CD4-positive, alpha-beta T cell (primary cell): Measurements from ENCODE around the gene SHANK1. TPM values are rescaled to one million over a fixed set of nuclear protein-coding genes. Genes with fewer than 3 reads are reported as not detected.

Source experiments
- ATAC-seq: fragments of 200-7000 bp; cut with Tn5 transposase; one replicate; pipeline ENCODE4 v1.10.0; 2022; ENCODE audit warnings: mild to moderate bottlenecking; ENCODE audit not compliant: poor library complexity
- CTCF ChIA-PET: fragments of 350-600 bp; sonication (Branson Sonifier 250); formaldehyde crosslinking; loops from one replicate; lab custom pipeline; 2021; ENCODE audit warnings: antibody characterized with exemption, inconsistent platforms; lab: Charles Lee
- POLR2A ChIA-PET: fragments of 350-600 bp; sonication (Branson Sonifier 250); formaldehyde crosslinking; loops from one replicate; lab custom pipeline; 2021; ENCODE audit warnings: antibody characterized with exemption, inconsistent platforms; lab: Charles Lee
- DNase-seq, 14 experiments: peaks; one replicate each; pipeline ENCODE4 v3.0.0-alpha.2; 2013 to 2020; ENCODE audit warnings: mixed read lengths in 2 of 14
- H3K27ac ChIP-seq, 2 donors: one replicate each; pipeline versions ENCODE4 v1.5.1 to v1.7.0; 2013; ENCODE audit warnings: low read length in 2 of 2, low read depth in 1 of 2, mild to moderate bottlenecking in 1 of 2
- H3K27me3 ChIP-seq, 2 experiments: 1 replicate in 1 of 2; 2 replicates in 1 of 2; pipeline versions ENCODE4 v1.6.1 to v1.7.0; 2013; ENCODE audit warnings: low read length in 2 of 2, control low read depth in 1 of 2, mild to moderate bottlenecking in 1 of 2, moderate library complexity in 1 of 2; ENCODE audit not compliant: insufficient read depth in 2 of 2, control insufficient read depth in 1 of 2
- H3K36me3 ChIP-seq: one replicate; pipeline ENCODE4 v1.6.1; 2013; ENCODE audit warnings: low read length, control low read depth; ENCODE audit not compliant: insufficient read depth
- H3K4me1 ChIP-seq: one replicate; pipeline ENCODE4 v1.6.1; 2013; ENCODE audit warnings: low read length, control low read depth; ENCODE audit not compliant: insufficient read depth
- H3K4me3 ChIP-seq: one replicate; pipeline ENCODE4 v1.5.1; 2013; ENCODE audit warnings: mild to moderate bottlenecking, low read length, moderate library complexity
- H3K9me3 ChIP-seq, 2 experiments: 1 replicate in 1 of 2; 2 replicates in 1 of 2; pipeline versions ENCODE4 v1.6.1 to v1.7.0; 2013; ENCODE audit warnings: low read length in 2 of 2, mild to moderate bottlenecking in 2 of 2, control low read depth in 1 of 2, moderate library complexity in 1 of 2; ENCODE audit not compliant: control insufficient read depth in 1 of 2, insufficient read depth in 1 of 2
- H3K27ac Mint-ChIP-seq: one replicate; pipeline ENCODE4 v1.8.0; 2020; ENCODE audit warnings: mixed read lengths
- H3K27me3 Mint-ChIP-seq: one replicate; pipeline ENCODE4 v1.8.0; 2021; ENCODE audit warnings: mixed read lengths
- H3K36me3 Mint-ChIP-seq: one replicate; pipeline ENCODE4 v1.8.0; 2021; ENCODE audit warnings: low read depth, mixed read lengths
- H3K4me1 Mint-ChIP-seq: one replicate; pipeline ENCODE4 v1.8.0; 2021; ENCODE audit warnings: low read depth, mixed read lengths
- H3K4me3 Mint-ChIP-seq: one replicate; pipeline ENCODE4 v1.8.0; 2020; ENCODE audit warnings: mild to moderate bottlenecking, mixed read lengths
- H3K9me3 Mint-ChIP-seq: one replicate; pipeline ENCODE4 v1.8.0; 2020; ENCODE audit warnings: mixed read lengths
- intact Hi-C, 2 experiments: fragments of 100-400 bp; cut with DNase I in 1 of 2; cut with micrococcal nuclease in 1 of 2; formaldehyde crosslinking; loops; one replicate each; pipeline versions ENCODE4 v1.15.1 to v1.9.0; 2023 to 2025; cut with DNase I, micrococcal nuclease
- total RNA-seq, 174 experiments: library from RNA in 2 of 174; stranded (reverse) in 2 of 174; gene quantifications; one replicate each; pipeline ENCODE4 v1.2.3 and lab custom pipeline; 2021 to 2026
- TF ChIP-seq, protein P1 (sequence below): fragments of 200-600 bp; IDR thresholded peaks from one replicate; pipeline ENCODE4 v1.8.0; 2022; ENCODE audit warnings: antibody characterized with exemption, mild to moderate bottlenecking

SHANK1 gene
- total RNA-seq, 2 experiments from 2014 or later: not detected

DNA sequence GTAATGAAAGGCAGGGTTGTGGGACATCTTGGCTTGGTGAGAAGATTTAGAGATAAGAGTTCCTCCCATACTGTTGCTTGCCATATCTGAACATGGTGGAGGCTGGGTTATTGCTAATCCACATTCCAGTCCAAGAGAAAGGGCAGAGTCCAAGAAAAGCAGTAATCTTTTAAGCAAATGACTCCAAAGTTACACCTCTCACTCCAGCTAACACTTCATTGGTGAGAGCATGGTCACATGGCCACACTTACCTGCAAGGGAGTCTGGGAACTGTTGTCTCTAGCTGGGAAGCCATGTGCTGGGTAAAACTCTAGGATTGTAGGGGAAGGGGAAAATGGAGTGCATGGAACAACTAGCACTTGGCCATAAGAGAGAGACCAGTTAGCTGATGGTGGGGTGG lies 64.7 kb downstream of the SHANK1 start:
- H3K4me1 ChIP-seq: peaks cover 16% of the 10 kb centered on the region
- peaks cover 17% of the 10 kb centered on the region for H3K4me1 Mint-ChIP-seq
- no peaks in the 10 kb centered on the region for H3K36me3 ChIP-seq
- H3K9me3 ChIP-seq: peaks cover 9 to 36% of the 10 kb centered on the region in 2 experiments
- H3K9me3 Mint-ChIP-seq: peaks cover 7% of the 10 kb centered on the region
- no peak overlapping the region for H3K27ac ChIP-seq
- DNase-seq: no peak
- H3K4me3 Mint-ChIP-seq: no peak overlapping the region
- no peak overlapping the region for H3K4me3 ChIP-seq
- peaks cover 35 to 54% of the 10 kb centered on the region in 2 experiments for H3K27me3 ChIP-seq
- POLR2A ChIA-PET: no interaction called here
- H3K27ac Mint-ChIP-seq: no peak overlapping the region
- intact Hi-C loops: no loop called here
- TF ChIP-seq, protein P1, sequence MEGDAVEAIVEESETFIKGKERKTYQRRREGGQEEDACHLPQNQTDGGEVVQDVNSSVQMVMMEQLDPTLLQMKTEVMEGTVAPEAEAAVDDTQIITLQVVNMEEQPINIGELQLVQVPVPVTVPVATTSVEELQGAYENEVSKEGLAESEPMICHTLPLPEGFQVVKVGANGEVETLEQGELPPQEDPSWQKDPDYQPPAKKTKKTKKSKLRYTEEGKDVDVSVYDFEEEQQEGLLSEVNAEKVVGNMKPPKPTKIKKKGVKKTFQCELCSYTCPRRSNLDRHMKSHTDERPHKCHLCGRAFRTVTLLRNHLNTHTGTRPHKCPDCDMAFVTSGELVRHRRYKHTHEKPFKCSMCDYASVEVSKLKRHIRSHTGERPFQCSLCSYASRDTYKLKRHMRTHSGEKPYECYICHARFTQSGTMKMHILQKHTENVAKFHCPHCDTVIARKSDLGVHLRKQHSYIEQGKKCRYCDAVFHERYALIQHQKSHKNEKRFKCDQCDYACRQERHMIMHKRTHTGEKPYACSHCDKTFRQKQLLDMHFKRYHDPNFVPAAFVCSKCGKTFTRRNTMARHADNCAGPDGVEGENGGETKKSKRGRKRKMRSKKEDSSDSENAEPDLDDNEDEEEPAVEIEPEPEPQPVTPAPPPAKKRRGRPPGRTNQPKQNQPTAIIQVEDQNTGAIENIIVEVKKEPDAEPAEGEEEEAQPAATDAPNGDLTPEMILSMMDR: no peak
- H3K27me3 Mint-ChIP-seq: peaks cover 78% of the 10 kb centered on the region
- CTCF ChIA-PET: no interaction called here
- no peak for ATAC-seq
- no peaks in the 10 kb centered on the region for H3K36me3 Mint-ChIP-seq

DNA sequence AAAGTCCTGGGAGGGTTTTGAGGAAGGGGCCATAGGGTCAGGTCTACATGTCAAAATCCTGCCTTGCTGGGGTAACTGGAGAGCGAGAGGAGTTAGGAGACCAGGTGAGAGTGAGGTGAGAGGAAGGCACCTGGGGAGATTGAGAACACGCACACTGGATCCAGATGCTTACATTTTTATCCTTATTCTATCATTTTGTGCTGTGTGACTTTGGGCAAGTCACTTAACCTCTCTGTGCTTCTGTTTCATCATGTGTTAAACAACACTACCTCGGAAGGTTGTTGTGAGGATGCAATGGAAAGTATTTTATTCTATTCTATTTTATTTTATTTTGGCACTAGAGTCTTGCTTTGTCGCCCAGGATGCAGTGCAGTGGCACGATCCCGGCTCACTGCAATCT lies 66.9 kb downstream of the SHANK1 start:
- H3K27me3 ChIP-seq: peaks cover 30 to 53% of the 10 kb centered on the region in 2 experiments
- no peak overlapping the region for H3K27ac Mint-ChIP-seq
- peaks cover 9 to 26% of the 10 kb centered on the region in 2 experiments for H3K9me3 ChIP-seq
- ChIA-PET POLR2A (no interaction called here), CTCF (no interaction called here)
- peaks cover 79% of the 10 kb centered on the region for H3K27me3 Mint-ChIP-seq
- H3K4me3 ChIP-seq: no peak overlapping the region
- intact Hi-C loops: no loop called here
- no peak overlapping the region for H3K27ac ChIP-seq
- H3K36me3 Mint-ChIP-seq: no peaks in the 10 kb centered on the region
- no peaks in the 10 kb centered on the region for H3K36me3 ChIP-seq
- peaks cover 6% of the 10 kb centered on the region for H3K4me1 Mint-ChIP-seq
- TF ChIP-seq, protein P1: no peak
- DNase-seq (no peak), ATAC-seq (no peak)
- no peak overlapping the region for H3K4me3 Mint-ChIP-seq
- H3K4me1 ChIP-seq: peaks cover 2% of the 10 kb centered on the region
- peaks cover 3% of the 10 kb centered on the region for H3K9me3 Mint-ChIP-seq

DNA sequence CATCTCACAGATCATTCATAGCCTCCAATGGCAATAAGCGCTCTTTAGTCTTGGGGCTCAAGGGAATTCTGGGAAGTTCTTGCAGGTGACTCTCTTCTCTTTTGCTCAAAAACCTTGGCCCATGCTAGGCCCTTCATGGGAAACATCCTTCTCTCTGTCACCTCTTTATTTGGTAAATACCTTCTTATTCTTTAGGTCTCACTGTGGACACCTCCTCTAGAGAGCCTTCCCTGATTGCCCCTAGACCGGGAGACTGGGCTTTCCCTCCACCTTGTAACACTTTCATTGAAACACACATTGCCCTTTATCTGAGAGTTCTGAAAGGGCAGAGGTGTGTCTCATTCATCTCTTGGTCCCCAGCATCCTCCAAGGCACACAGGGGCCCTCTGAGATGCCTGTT lies 68.4 kb downstream of the SHANK1 start:
- intact Hi-C loops: no loop called here
- POLR2A ChIA-PET: no interaction called here

More for the DNA sequence above, 68.4 kb downstream of the SHANK1 start:
- H3K9me3 Mint-ChIP-seq: peaks cover 3% of the 10 kb centered on the region
- peaks cover 71% of the 10 kb centered on the region for H3K27me3 Mint-ChIP-seq
- DNase-seq (no peak), ATAC-seq (no peak)
- Histone ChIP-seq H3K9me3 (peaks cover 9 to 34% of the 10 kb centered on the region in 2 experiments), H3K36me3 (no peaks in the 10 kb centered on the region), H3K4me3 (no peak overlapping the region), H3K27me3 (peaks cover 30 to 46% of the 10 kb centered on the region in 2 experiments), H3K4me1 (no peaks in the 10 kb centered on the region), H3K27ac (no peak overlapping the region)
- CTCF ChIA-PET: no interaction called here
- TF ChIP-seq, protein P1: no peak
- no peak overlapping the region for H3K27ac Mint-ChIP-seq
- no peak overlapping the region for H3K4me3 Mint-ChIP-seq
- H3K36me3 Mint-ChIP-seq: no peaks in the 10 kb centered on the region
- no peaks in the 10 kb centered on the region for H3K4me1 Mint-ChIP-seq
